Suprapubic skin (tissue), 3 donors: ENCODE results near the gene PAQR7.

Source experiments
- POLR2A ChIP-seq, 2 donors: fragments of 450-650 bp; IDR thresholded peaks; one replicate each; pipeline ENCODE4 v1.6.1; 2017; ENCODE audit warnings: antibody characterized with exemption in 2 of 2, mild to moderate bottlenecking in 2 of 2, moderate library complexity in 2 of 2
- TF ChIP-seq, protein P1 (sequence below), 2 donors: fragments of 200-600 bp in 1 of 2; fragments of 450-650 bp in 1 of 2; sonication (generic) in 1 of 2; IDR thresholded peaks; one replicate each; pipeline ENCODE4 v1.5.1; 2016 to 2019; ENCODE audit warnings: antibody characterized with exemption in 2 of 2, mild to moderate bottlenecking in 1 of 2, moderate library complexity in 1 of 2

DNA sequence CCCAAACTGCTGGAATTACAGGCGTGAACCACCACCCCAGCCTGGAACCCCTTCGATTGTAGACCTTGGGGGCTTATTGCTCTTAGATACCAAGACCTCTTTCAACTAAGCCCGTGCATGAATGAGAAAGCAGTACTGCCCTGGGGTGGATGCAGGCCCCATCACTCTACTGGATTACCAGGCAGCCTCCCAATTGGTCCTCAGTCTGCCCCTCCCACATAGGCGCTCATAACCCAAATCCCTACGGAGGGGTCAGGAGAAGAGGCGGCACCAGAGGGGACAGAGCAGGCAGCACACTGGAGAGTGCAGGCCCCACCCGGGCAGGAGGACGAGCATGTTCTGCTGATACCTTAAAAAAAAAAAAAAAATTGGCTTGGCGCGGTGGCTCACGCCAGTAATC is 43.1 kb upstream of the PAQR7 start:
- TF ChIP-seq, protein P1, sequence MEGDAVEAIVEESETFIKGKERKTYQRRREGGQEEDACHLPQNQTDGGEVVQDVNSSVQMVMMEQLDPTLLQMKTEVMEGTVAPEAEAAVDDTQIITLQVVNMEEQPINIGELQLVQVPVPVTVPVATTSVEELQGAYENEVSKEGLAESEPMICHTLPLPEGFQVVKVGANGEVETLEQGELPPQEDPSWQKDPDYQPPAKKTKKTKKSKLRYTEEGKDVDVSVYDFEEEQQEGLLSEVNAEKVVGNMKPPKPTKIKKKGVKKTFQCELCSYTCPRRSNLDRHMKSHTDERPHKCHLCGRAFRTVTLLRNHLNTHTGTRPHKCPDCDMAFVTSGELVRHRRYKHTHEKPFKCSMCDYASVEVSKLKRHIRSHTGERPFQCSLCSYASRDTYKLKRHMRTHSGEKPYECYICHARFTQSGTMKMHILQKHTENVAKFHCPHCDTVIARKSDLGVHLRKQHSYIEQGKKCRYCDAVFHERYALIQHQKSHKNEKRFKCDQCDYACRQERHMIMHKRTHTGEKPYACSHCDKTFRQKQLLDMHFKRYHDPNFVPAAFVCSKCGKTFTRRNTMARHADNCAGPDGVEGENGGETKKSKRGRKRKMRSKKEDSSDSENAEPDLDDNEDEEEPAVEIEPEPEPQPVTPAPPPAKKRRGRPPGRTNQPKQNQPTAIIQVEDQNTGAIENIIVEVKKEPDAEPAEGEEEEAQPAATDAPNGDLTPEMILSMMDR (IDR thresholded peaks at IDR 0.05), result no peak
- TF ChIP-seq POLR2A (IDR thresholded peaks at IDR 0.05), result no peak
